Measurements from ENCODE around the gene HAND1.

Gene HAND1

GRCh38 chr5:154470137-154470536 is 7.9 kb downstream of the HAND1 start:
- in situ Hi-C loops (cut with HindIII; ENCODE audit: low pct_ligation_motif_present, low pct_unique_long_range_greater_than_20kb, low sequenced_read_pairs) = no loop called here
- DNase-seq = no peak

GRCh38 chr5:154467655-154468354 is 10.2 kb downstream of the HAND1 start:
- peak; percentile 53 for DNase-seq
- in situ Hi-C loops (cut with HindIII; ENCODE audit: low pct_ligation_motif_present, low pct_unique_long_range_greater_than_20kb, low sequenced_read_pairs) = no loop called here

DNA sequence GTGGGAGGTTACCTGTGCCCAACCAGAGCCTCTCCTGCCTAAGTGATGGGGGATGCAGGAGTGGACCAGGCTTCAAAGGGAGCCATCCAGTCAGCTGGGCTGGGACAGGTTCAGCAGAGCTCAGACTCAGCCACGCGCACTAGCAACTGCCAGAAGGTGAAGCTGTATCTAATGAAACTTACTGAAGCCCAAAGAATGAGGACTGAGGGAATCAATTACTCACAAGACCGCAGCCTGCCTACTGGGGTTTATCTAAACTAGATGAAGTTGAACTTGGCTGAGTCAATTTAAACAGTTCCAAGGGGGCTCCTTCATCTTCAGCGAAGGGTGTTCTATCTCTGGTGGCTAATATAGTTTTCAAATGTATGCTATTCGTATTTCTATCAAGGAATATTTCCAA is 11.4 kb downstream of the HAND1 start:
- DNase-seq = no peak
- in situ Hi-C loops (cut with HindIII; ENCODE audit: low pct_ligation_motif_present, low pct_unique_long_range_greater_than_20kb, low sequenced_read_pairs) = no loop called here

DNA sequence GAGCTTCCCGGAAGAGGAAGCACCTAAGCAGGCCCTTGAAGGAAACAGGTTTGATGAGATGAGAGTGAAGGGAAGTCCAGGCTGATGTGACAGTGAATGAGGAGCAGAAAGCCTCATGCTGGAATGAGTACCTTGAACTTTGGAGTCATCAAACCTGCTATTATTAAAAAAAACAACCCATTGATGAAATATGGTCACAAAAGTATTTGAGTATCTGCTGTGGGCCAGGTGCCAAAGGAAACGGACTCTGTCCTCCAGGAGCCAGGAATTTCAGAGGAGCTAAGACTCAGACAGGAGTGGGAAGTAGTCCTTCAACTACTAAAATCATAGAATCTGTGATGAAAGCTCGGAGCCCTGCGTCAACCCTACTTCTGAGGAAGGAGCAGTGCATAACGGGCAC is 11.9 kb downstream of the HAND1 start:
- no peak for DNase-seq
- in situ Hi-C loops (cut with HindIII; ENCODE audit: low pct_ligation_motif_present, low pct_unique_long_range_greater_than_20kb, low sequenced_read_pairs) = no loop called here

GRCh38 chr5:154465169-154465568 is 12.9 kb downstream of the HAND1 start:
- in situ Hi-C loops (cut with HindIII; ENCODE audit: low pct_ligation_motif_present, low pct_unique_long_range_greater_than_20kb, low sequenced_read_pairs) = no loop called here
- no peak for DNase-seq

GRCh38 chr5:154464438-154464837 is 13.6 kb downstream of the HAND1 start:
- in situ Hi-C loops (cut with HindIII; ENCODE audit: low pct_ligation_motif_present, low pct_unique_long_range_greater_than_20kb, low sequenced_read_pairs) = no loop called here
- no peak for DNase-seq

DNA sequence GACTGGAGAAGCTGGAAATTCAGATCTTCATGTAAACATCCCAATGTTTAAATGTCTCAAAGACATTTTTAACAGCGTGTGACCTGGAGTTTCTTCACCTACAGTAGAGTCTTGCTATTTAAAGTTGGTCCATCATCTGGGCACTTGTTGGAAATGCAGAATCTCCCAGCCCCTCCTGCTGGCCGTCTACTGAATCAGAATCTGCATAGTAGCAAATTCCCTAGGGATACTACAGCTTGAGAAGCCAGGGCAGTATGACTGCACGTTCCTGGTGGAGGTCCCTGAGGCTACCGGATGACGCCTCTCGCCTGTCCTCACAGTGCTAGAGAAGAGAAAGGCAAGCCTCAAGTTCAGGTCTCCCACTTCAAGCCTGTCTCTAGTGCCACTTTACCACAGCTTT is 16.5 kb downstream of the HAND1 start:
- in situ Hi-C loops (cut with HindIII; ENCODE audit: low pct_ligation_motif_present, low pct_unique_long_range_greater_than_20kb, low sequenced_read_pairs) = no loop called here
- peak; percentile 12 for DNase-seq

- in situ Hi-C loops (cut with HindIII; ENCODE audit: low pct_ligation_motif_present, low pct_unique_long_range_greater_than_20kb, low sequenced_read_pairs) = no loop called here
Measured at GRCh38 chr5:154460172-154460571, 17.9 kb downstream of the HAND1 start.

GRCh38 chr5:154459015-154459414 is 19.0 kb downstream of the HAND1 start:
- no peak for DNase-seq
- in situ Hi-C loops (cut with HindIII; ENCODE audit: low pct_ligation_motif_present, low pct_unique_long_range_greater_than_20kb, low sequenced_read_pairs) = no loop called here

More at GRCh38 chr5:154460172-154460571, 17.9 kb downstream of the HAND1 start:
- DNase-seq = no peak

DNA sequence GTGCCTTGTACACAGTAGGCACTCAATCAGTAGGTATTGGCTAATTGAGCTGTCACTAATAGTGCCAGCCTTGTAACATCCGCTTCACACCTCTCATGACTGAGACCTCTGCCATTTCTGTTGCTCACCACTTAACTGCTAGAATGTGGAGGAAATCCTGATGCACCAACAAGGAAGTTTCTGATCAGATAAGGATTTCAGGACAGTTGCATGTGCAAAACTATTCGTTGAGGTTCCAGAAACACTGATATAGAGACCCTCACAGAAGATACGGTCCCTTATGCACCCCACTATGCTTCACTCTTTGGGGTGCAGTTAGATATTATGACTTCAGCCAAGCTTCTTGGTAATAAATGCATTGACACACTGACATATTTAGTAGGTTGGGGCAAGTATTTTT is 21.5 kb downstream of the HAND1 start:
- no peak for DNase-seq
- in situ Hi-C loops (cut with HindIII; ENCODE audit: low pct_ligation_motif_present, low pct_unique_long_range_greater_than_20kb, low sequenced_read_pairs) = no loop called here

DNA sequence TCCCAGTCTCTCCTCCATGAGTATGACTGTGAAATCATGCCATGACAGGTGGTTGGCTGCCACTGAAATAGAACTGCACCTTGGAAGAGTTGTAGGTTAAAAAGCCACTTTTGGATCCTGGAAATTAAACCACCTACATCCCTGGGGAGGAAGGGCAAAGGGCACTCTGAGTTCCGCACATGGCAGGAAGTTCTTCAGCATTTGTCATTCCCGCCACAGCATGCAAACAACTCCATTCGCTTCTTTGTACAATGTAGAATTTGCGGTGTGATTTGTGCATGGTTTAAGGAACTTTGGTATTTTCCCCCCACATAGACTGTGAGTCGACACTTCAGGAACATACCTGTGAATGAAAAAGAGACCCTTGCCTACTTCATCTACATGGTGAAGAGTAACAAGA is 22.4 kb downstream of the HAND1 start:
- no peak for DNase-seq
- in situ Hi-C loops (cut with HindIII; ENCODE audit: low pct_ligation_motif_present, low pct_unique_long_range_greater_than_20kb, low sequenced_read_pairs) = no loop called here

GRCh38 chr5:154451957-154452356 is 26.1 kb downstream of the HAND1 start:
- in situ Hi-C loops (cut with HindIII; ENCODE audit: low pct_ligation_motif_present, low pct_unique_long_range_greater_than_20kb, low sequenced_read_pairs) = no loop called here
- DNase-seq = no peak

DNA sequence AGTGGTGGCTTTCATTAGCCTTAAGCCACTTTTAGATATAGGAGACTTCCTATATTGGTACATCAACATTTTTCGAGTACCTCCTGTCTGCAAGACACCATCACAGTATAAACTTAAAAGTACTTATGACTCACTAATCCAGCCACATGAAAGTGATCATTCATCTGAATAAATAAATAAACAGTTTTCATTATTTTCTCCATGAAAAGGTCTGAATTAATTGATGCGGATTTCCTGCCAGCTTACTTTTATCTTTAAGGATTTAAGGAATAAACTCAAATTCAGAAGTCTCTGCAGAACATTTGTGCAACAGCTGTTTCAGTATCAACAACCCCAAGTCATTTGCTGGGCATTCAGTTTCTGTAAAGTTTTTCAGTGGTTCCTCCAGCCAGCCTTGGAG is 28.2 kb downstream of the HAND1 start:
- in situ Hi-C loops (cut with HindIII; ENCODE audit: low pct_ligation_motif_present, low pct_unique_long_range_greater_than_20kb, low sequenced_read_pairs) = no loop called here
- DNase-seq = no peak

- DNase-seq = no peak
- in situ Hi-C loops (cut with HindIII; ENCODE audit: low pct_ligation_motif_present, low pct_unique_long_range_greater_than_20kb, low sequenced_read_pairs) = no loop called here
Measured at GRCh38 chr5:154447089-154447725, 30.8 kb downstream of the HAND1 start.

- in situ Hi-C loops (cut with HindIII; ENCODE audit: low pct_ligation_motif_present, low pct_unique_long_range_greater_than_20kb, low sequenced_read_pairs) = no loop called here
- peak; percentile 59 for DNase-seq
Measured at GRCh38 chr5:154446195-154447088, 31.6 kb downstream of the HAND1 start.

GRCh38 chr5:154445422-154446194 is 32.4 kb downstream of the HAND1 start, which contains the start of gene SAP30L:
TSS of gene SAP30L (plus strand) at chr5:154445997. CDS start at chr5:154446605, 608 bp downstream.
- in situ Hi-C loops (cut with HindIII; ENCODE audit: low pct_ligation_motif_present, low pct_unique_long_range_greater_than_20kb, low sequenced_read_pairs) = no loop called here
- DNase-seq = peak; percentile 91

DNA sequence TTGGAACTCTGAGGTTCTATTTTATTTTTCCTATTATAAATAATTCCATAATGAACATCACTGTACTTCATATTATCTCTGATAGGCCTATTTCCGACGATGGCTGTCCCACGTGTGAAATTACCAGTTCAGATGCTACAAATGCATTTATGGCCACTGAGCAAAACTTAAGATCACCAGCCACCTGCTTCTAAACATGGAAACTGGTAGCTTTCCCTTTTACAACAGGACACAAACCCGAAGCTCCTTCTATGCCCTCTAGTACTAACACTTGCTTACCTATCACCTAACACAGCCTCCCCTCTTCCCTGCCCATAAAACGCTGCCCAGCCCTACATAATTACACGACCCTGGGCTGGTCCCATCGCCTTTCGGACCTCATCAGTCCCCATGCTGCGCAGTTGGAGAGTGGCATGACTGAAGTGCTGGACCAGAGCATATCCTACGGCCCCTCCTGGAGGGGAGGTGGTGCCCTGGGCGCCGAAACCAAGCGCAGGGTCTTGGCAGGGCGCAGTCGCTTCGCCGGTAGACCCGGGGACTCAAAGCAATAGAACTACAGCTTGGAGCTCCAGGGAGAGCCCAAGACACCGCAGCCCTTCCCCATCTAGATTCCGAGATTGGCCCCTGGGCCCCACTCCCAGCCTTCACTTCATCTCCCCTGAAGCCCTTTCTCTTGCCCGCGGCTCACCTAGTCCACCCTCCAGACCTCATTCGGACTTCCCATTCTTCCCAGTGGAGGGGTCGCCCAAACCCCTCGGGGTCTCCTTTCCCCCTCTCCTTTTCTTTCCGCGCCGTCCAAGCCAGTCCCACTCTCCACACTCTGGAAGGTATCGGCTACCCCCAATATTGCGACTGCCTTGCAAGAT is 33.2 kb downstream of the HAND1 start:
- peak; percentile 33 for DNase-seq
- in situ Hi-C loops (cut with HindIII; ENCODE audit: low pct_ligation_motif_present, low pct_unique_long_range_greater_than_20kb, low sequenced_read_pairs) = no loop called here

DNA sequence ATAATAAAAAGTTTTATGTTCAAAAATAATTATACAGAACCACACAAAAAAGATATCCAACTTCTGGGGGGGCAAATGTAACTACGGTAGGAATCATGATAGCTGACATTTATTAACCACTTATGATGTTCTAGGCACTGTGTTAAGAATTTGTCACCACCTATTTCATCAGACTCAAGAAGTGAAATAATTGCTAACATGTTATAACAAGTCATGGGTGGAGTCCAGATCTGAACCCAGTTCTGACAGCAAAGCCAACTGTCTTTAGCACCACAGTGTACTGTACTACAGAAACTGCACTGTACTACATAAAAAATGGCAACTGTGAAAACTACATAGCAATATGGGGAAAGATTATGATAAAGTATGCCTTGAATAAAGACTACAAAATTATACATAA is 35.2 kb downstream of the HAND1 start:
- in situ Hi-C loops (cut with HindIII; ENCODE audit: low pct_ligation_motif_present, low pct_unique_long_range_greater_than_20kb, low sequenced_read_pairs) = no loop called here
- no peak for DNase-seq

Data from ACHN (cell line).